A673 (cell line): ENCODE measurements around the gene PCARE. TPM values are rescaled to one million over a fixed set of nuclear protein-coding genes. Genes with fewer than 3 reads are reported as not detected.

ENCODE experiments used
- BruUV-seq: library from RNA; stranded (reverse); fragments of 400-500 nt; replicated peaks from 2 replicates; lab custom pipeline; 2021; lab: Mats Ljungman, UMichigan
- CTCF ChIA-PET: fragments of 300-600 bp; sonication (Branson Sonifier 250); formaldehyde crosslinking; loops from one replicate; lab custom pipeline; 2022; ENCODE audit warnings: antibody characterized with exemption; lab: Charles Lee
- POLR2A ChIA-PET: fragments of 300-600 bp; sonication (Branson Sonifier 250); formaldehyde crosslinking; loops from one replicate; lab custom pipeline; 2022; ENCODE audit warnings: antibody characterized with exemption; ENCODE audit not compliant: low non-redundant PET; lab: Charles Lee
- DNase-seq: peaks from one replicate; pipeline ENCODE4 v3.0.0-alpha.2; 2015; ENCODE audit warnings: low spot score
- H3K27ac ChIP-seq: fragments of 200-600 bp; sonication (generic); 2 replicates; pipeline ENCODE4 v1.5.1; 2016; ENCODE audit warnings: mixed run types, low read depth, mild to moderate bottlenecking, mixed read lengths, antibody characterized with exemption, low read length; ENCODE audit not compliant: poor library complexity, severe bottlenecking
- H3K27me3 ChIP-seq: fragments of 200-600 bp; sonication (generic); replicated peaks from 2 replicates; pipeline ENCODE4 v1.6.1; 2017; ENCODE audit warnings: mixed run types, low read depth, mild to moderate bottlenecking, mixed read lengths, antibody characterized with exemption, low read length; ENCODE audit not compliant: insufficient read depth, poor library complexity
- H3K36me3 ChIP-seq: fragments of 200-600 bp; sonication (generic); 2 replicates; pipeline ENCODE4 v1.6.1; 2016; ENCODE audit warnings: mixed run types, mild to moderate bottlenecking, mixed read lengths, antibody characterized with exemption, low read length; ENCODE audit not compliant: insufficient read depth, poor library complexity, severe bottlenecking
- H3K4me1 ChIP-seq: fragments of 200-600 bp; sonication (generic); 2 replicates; pipeline ENCODE4 v1.6.1; 2017; ENCODE audit warnings: mixed run types, mild to moderate bottlenecking, mixed read lengths, antibody characterized with exemption, low read length; ENCODE audit not compliant: insufficient read depth, poor library complexity, severe bottlenecking
- H3K4me3 ChIP-seq: fragments of 200-600 bp; sonication (generic); 2 replicates; pipeline ENCODE4 v1.5.1; 2016; ENCODE audit warnings: low read depth, mixed run types, mild to moderate bottlenecking, mixed read lengths, low read length; ENCODE audit not compliant: poor library complexity, severe bottlenecking
- H3K9me3 ChIP-seq: fragments of 200-600 bp; sonication (generic); 2 replicates; pipeline ENCODE4 v1.6.1; 2016; ENCODE audit warnings: mixed run types, low read depth, mild to moderate bottlenecking, mixed read lengths, antibody characterized with exemption, low read length; ENCODE audit not compliant: poor library complexity, severe bottlenecking
- CTCF ChIP-seq: fragments of 300-800, 200-600 bp; sonication (generic); conservative IDR thresholded peaks from 2 replicates; pipeline ENCODE4 v1.5.1; 2017; ENCODE audit warnings: low read depth, mild to moderate bottlenecking, antibody characterized with exemption, low read length, moderate library complexity, mixed read lengths
- EZH2 ChIP-seq: fragments of 200-600 bp; sonication (generic); IDR thresholded peaks from 2 replicates; pipeline ENCODE4 v1.6.1; 2017; ENCODE audit warnings: borderline replicate concordance, low read depth, mild to moderate bottlenecking, mixed read lengths, antibody characterized with exemption, low read length; ENCODE audit not compliant: poor library complexity, severe bottlenecking
- intact Hi-C: fragments of 100-400 bp; cut with micrococcal nuclease; formaldehyde crosslinking; loops from one replicate; pipeline ENCODE4 v1.10.0; 2022; ENCODE audit not compliant: unreplicated experiment
- total RNA-seq: library from RNA; stranded (reverse); gene quantifications from 2 replicates; pipeline ENCODE4 v1.2.3, GENCODE V29; 2021

The PCARE gene
- total RNA-seq, 1 experiment from 2014 or later: not detected

- intact Hi-C loops: no loop called here
Observed at GRCh38 chr2:29062371-29062770, 12.0 kb downstream of the PCARE start.

DNA sequence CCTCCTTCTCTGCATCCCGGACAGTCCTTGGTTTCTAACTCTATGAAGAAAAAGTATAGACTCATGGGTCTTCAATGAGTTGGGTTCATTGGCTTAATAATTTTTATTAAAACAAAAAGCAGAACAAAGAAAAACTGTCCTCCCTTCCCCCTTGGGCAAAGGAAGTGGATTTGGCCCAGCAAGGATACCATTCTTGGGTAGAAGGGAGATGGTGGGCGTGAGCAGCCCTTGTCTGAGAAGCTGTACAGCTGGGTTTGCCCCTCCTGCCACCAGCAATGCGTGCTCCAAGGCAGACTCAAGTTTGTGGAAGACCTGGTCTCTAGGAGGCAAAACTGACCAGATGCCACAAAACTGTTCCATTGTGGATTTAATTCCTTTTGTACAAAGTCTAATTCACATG is 12.7 kb downstream of the PCARE start:
- no peaks in the 10 kb centered on the region for H3K9me3 ChIP-seq
- no peak for TF ChIP-seq CTCF
- no peak for TF ChIP-seq EZH2
- intact Hi-C loops: no loop called here
- ChIA-PET CTCF (no interaction called here), POLR2A (no interaction called here)
- H3K27ac ChIP-seq: no peak overlapping the region
- H3K36me3 ChIP-seq: no peaks in the 10 kb centered on the region
- no peak for DNase-seq
- H3K4me1 ChIP-seq: no peaks in the 10 kb centered on the region
- H3K27me3 ChIP-seq: no peaks in the 10 kb centered on the region
- no TSS peak for BruUV-seq
- H3K4me3 ChIP-seq: no peak overlapping the region

More at GRCh38 chr2:29062371-29062770, 12.0 kb downstream of the PCARE start:
- CTCF ChIA-PET: no interaction called here
- Histone ChIP-seq H3K27ac (no peak overlapping the region), H3K9me3 (no peaks in the 10 kb centered on the region), H3K27me3 (no peaks in the 10 kb centered on the region), H3K36me3 (no peaks in the 10 kb centered on the region), H3K4me3 (no peak overlapping the region), H3K4me1 (no peaks in the 10 kb centered on the region)
- no TSS peak for BruUV-seq
- no peak for DNase-seq
- POLR2A ChIA-PET: no interaction called here
- TF ChIP-seq EZH2 (no peak), CTCF (no peak)

DNA sequence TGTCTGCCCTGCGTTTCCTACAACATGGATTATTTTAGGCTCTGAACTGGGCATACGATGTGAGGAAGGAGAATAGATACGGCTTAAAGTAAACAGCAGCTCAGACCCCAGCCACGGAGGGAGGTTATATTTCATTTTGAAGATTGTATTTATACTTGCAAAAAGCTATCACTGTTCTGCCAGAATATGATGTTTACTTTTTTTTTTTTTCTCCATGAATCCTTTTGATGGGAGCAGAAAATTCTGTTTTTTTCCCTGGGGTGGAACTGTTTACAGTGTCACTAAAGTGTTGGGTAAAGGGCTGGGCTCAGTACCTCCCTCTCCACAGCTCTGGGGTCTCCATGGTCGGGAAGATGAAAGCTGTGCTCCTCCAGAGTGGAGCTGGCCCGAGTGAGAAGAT is 13.1 kb downstream of the PCARE start:
- H3K4me1 ChIP-seq: no peaks in the 10 kb centered on the region
- ChIA-PET CTCF (no interaction called here), POLR2A (no interaction called here)
- H3K27me3 ChIP-seq: no peaks in the 10 kb centered on the region
- H3K9me3 ChIP-seq: no peaks in the 10 kb centered on the region
- no peak overlapping the region for H3K4me3 ChIP-seq
- TF ChIP-seq CTCF (no peak), EZH2 (no peak)
- intact Hi-C loops: no loop called here
- no peak for DNase-seq
- no peaks in the 10 kb centered on the region for H3K36me3 ChIP-seq
- no peak overlapping the region for H3K27ac ChIP-seq
- no TSS peak for BruUV-seq
